HS-27A (cell line): Measurements from ENCODE around the gene CPXM1.
"Not testable (repeated sequence)": the region's sequence is repeated elsewhere in the genome, so short reads cannot be mapped to it uniquely, and the experiment has no call there.

ENCODE experiments used
- DNase-seq: peaks from one replicate; pipeline ENCODE4 v3.0.0-alpha.2; 2012; ENCODE audit warnings: low read depth, missing footprints

The CPXM1 gene

DNA sequence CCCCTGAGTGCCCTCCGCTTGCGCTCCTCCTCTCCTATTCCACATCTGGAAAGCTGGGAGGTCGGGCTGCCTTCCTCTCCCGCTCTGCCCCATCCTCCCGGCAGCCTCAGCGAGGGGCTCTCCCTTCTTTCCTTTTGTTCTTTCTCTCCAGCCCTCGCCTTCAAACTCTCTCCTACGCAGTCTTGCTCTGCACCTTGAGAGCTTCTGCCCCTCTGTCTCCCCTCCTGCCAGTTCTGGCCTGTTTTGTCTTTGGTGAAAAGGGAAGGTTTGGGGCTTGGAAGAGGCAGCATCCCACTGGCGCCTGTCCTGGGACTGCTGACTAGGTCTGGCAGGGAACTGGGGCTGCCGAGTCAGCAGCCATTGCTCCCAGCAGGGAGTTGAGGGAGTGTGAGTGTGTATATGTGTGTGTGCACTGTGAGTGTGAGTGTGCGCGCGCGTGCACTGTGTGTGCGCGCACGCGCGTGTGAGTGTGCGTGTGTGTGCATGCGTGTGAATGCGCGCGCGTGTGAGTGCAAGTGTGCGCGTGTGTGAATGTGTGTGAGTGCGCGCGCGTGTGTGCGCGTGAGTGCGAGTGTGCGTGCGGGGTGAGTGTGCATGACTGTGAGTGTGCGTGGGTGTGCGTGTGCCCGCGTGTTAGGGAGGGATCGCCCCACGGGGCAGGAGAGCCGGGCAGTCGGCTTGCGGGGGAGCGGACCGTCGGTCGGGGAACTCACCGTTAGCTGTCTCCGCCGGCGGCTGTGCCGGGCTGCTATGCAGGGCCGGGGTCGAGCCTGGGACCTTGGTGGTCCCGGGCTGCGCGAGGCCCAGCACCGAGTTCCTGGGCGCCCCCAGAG, 523 bp downstream of the CPXM1 start:
- no peak for DNase-seq

DNA sequence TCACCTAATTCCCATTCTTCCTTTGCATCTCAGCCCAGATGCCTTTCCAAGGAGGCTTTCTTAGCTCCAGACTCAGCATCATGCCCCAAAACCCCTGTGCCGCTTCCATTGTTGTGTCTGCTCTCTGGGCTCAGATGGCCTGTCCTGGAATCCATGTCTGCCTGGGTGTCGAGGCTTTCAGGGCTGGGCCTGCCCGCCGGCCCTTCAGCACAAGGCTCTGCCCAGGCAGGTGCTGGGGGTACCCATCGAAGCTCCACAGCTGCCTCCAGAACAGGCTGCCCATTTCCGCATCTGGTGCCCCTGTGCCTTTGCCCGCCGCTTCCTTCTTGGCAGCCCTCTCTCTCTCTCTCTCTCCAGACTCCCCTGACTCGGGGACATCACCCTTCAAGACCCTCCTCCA, 1.2 kb downstream of the CPXM1 start:
- no peak for DNase-seq

DNA sequence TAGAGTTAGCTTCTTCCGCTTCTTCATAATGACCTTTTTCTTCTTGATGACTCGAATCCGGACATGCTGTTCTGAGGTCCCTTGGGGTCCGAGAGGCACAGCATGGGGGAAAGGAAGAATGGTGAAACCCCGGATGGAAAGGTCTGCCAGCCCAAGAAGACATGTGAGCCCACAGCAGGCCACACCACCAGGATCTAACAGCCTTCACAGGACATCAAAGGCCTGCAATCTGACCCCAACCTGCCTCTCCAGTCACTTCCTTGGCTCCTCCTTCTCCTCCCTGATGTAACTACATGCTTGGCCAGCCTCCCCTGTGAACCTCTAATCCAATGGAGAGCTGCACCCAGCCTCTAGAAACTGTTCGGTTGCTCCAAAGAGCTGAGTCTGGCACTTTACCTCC, 1.6 kb downstream of the CPXM1 start:
- DNase-seq: no peak

DNA sequence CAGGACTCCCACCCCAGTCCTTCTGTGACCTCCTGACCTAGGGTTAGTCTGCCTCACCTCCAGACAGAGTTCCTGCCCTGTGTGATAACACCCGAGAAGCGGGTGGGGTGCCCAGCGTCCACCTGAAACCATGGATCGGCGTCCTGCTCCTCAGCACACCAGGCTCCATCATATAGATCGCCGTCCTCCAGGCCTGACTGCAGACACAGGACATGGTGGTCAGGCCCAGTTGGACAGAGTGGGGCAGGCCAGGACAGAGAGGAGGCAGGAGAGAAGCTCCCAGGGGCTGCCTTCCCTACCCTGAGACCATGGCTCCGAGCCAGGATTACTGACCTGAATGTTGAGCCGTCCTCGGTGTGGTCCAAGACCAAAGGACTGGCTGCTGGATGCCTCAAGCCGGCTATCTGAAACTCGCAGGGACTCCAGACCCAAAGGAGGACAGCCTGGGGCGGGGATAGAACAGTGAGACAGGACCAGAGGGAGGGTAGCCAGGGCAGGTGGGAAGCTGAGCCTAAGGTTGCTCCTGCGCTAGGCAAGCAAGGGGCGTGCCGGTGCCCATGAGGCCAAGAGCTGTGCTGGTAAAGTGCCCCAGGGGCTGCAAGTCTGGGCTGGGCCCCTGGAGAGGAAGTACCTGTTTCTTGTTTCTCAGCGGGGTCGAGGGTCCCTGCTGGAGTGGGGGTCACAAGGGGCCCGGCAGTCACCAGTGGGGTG, 2.2 kb downstream of the CPXM1 start:
- DNase-seq: no peak

DNA sequence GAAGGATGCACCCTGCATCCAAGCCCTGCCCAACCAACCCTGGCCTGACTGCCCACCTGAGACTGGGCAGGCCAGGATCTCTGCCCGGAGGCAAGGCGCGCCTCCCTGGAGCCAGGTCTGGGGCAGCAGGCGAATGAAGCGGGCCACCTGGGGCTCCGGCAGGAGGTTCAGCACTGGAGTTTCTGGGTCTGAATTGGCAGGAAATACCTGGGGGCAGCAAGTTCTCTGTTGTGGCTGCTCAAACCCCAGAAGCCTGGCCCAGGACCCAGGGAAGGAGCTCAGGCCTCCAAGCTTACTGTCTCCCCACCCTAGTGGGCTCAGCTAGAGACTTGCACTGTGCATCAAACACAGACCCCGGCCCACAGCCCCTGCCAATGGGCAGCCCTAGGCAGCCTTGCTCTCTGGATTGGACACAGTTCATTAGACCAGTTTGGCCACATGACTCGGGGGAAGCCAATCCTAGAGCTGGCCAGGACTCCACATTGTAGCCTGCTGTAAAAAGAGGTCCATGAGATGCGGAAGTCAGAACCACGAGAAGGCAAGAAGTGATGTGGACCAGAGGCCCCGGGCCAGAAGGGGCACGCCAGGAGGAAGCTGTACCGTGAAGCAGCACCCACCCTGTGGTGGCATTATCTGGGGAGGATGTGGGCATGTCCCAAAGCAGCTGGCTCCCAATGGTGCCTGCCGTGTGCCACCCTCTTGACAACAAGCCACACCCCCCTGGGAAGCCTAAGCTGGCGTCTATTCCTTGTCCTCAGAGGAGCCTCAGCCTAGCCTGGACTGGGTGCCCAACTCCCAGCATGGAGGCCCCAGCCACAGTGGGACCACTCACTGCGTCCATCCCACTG, 3.1 kb downstream of the CPXM1 start:
- DNase-seq: no peak

DNA sequence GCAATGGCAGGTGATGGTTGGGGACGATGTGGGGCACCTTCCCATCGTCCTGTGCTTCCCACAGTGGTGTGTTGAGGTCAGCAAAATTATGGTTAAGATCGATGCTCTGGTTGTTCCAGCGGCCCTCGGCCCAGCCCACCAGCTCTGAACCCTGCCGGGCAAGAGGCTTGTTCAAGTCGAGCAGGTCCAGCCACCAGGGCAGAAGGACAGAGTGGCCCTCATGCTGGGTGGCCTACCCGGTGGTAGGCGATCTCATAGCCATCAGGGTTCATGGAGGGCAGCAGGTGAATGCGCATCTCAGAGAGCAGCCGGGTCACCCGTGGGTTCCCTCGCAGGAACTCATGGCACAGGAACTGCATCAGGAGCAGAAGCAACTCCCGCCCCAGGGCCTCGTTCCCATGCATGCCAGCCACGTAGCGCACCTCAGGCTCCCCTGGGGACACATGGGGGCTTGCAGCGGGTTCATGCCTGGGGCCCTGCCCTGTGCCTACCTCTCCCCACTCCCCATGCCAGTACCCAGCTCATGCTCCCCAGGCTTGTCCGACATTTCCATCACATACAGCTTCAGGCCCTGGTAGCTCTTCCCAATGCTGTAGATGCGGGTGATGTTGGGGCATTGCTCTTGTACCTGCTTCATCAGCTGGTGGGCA, 4.3 kb downstream of the CPXM1 start:
- DNase-seq: no peak

DNA sequence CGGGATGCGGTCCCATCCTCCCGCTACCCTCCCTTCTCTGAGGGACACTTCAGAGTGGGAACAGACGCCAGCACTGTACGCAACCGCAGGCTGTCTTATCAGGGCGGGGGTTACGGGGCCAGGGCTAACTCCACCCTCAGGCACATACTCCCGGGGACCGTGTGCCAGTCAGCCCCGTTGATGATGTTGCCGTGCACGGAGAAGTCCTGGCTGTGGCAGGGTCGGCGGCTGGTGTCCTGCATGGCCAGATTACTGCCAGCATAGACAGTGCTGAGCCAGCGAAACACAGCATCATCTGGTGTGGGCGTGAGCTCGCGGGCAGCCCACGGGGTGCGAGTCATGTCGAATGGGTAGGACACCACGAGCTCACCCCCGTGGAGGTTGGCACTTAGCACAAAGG, 5.0 kb downstream of the CPXM1 start:
- DNase-seq: no peak

DNA sequence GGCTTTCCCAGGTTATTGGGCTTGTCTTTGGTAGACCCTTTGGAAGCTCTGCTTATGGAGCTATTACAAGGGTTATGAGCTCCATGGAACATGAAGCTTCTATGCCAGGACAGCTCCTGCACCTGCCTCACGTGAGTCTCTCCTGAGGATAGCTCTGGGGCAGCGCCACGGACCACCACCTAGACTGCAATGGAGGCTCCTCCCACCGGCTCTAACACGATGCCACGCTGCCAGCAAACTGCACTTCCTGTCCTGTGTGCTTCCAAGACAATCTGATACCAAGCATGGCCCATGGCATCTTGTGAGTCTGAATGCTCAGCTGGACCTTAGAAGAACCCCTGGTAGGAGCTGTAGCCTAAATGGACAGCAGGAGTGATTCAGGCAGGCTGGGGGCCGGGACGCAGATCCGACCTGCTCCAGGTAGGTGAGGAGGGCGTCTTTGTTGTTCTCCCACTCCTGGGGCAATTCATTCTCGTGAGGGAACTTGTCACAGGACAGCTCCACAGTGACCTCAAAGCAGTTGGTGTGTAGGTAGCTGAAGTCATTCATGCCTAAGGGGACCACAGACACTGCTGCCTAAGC, 5.5 kb downstream of the CPXM1 start:
- DNase-seq: no peak

DNA sequence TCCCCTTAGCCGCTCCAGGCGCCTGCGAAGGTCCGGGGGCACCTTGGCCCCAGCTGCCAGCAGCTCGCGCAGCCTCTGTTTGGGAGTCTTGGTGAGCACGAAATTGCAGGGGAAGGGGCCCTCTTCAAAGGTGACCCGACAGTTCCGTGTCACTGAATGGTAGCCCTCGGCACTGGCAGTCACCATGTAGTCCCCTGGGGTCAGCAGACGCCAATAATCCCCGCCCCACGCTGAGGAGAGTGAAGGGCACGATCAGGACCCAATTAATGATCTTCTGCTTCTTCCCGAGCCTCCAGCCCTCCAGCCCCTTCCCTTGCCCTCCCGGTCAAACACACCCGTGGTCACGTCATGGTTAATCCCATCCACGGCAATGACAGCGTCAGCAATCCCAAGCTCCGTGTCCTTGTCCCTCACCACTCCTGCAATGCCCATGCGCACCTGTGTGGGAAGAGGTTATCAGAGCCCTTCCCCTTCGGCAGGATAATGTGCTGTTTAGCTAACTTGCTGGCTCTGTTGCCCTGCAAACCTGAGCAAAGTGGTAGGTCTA, 6.2 kb downstream of the CPXM1 start:
- DNase-seq: no peak

DNA sequence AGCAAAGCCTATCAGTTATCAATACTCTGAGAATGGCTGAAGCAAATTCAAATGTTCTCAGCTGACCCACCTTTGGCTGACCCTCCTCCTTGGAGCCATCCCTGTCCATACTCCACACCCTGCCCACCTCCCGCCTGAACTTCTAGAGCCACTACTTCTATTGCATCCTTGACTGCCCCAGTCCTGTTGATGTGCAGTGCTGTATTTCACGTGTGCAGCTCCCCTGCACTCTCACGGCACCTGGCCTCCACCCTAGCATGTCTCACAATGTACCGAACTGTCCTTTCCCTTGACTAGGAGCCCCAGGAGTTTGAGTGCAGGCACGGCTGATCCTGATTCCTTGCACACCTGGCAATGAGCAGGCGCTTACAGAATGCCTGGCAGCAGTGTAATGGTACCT, 7.0 kb downstream of the CPXM1 start:
- no peak for DNase-seq

DNA sequence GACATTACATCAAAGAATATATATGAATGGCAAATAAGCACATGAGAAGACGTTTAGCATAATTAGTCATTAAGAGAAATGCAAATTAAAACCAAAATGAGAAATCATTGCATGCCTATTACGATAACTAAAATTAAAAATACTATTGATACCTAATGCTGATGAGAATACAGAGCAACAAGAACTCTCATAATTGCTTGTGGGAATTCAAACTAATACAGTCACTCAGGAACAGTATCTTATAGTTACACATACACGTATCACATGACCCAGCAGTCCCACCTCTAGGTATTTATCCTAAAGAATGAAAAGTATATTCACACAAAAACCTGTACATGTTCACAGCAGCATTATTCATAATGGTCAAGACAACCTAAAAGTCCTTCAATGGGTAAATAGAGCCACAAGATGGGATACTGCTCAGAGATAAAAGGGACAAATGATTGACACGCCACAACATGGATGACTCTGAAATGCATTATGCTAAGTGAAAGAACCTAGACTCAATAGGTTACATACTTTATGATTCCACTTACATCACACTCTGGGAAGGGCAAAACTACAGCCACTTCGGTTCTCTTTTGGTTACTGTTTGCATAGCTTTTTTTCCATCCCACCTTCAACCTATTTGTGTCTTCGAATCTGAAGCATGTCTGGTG, 16.4 kb downstream of the CPXM1 start:
- no peak for DNase-seq

DNA sequence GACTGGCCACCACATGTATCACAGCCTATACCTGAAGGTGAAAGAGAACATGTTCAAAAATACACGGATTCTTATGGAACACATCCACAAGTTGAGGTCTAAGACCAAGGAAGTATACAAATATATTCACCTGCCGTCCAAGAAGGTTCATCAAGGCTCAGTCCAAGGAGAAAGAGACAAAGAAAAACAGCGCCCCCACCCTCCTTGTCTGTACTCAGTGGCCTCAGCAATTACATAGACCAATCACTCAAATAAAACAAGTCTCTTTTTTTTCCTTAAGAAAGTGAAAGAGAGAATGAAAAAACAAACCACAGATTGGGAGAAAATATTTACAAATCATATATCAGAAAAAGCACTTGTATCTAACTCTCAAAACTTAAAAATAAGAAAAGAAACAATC, 19.5 kb downstream of the CPXM1 start:
- no peak for DNase-seq

DNA sequence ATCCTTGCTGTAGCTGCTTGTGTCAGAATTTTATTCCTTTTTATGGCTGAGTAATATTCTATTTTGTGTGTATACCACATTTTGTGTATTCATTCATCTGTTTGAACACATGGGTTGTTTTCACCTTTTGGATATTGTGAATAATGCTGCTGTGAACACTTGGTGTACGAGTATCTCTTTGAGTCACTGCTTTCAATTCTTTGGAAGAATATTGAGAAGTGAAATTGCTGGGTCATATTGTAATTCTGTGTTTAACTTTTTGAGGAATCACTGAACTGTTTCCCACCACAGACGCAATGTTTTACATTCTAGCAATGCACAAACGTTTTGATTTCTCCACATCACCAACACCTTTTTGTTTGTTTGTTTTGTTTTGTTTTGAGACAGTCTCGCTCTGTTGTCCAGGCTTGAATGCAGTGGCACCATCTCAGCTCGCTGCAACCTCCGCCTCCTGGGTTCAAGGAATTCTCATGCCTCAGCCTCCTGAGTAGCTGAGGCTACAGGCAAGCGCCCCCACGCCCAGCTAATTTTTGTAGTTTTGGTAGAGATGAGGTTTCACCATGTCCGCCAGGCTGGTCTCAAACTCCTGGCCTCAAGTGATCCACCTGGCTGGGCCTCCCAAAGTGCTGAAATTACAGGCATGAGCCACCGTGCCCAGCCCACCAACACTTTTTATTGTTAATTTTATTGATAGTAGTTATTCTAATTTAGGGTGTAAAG, 21.7 kb downstream of the CPXM1 start:
- DNase-seq: no peak

DNA sequence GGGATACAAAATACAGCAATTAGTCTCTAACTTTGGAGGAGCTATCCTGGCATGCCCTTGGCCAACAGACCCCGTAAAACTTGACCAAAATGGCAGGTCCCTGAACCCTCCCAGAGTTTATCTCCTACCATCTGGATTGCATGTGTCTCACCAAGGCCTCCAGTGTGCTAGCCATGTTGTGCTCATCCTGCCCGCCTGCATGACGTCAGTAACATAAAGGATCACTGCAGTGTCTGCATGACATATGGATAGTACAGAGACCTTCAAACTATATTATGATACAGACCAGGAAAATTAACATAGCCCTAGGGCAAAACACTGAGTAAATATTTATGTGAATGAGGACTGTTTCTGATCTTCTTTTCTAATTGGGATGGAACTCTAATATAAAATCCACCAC, 25.3 kb downstream of the CPXM1 start:
- DNase-seq: no peak

DNA sequence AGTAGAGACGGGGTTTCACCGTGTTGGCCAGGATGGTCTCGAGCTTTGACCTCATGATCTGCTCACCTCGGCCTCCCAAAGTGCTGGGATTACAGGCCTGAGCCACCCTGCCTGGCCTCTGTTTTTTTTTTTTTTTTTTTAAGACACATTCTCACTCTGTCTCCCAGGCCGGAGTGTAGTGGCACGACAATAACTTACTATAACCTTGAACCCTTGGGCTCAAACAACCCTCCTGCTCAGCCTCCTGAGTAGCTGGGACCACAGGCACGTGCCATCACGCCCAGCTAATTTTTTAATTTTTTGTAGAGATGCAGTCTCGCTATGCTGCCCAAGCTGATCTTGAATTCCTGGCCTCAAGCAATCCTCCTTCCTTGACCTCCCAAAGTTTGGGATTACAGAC, 26.6 kb downstream of the CPXM1 start:
- DNase-seq: no peak

DNA sequence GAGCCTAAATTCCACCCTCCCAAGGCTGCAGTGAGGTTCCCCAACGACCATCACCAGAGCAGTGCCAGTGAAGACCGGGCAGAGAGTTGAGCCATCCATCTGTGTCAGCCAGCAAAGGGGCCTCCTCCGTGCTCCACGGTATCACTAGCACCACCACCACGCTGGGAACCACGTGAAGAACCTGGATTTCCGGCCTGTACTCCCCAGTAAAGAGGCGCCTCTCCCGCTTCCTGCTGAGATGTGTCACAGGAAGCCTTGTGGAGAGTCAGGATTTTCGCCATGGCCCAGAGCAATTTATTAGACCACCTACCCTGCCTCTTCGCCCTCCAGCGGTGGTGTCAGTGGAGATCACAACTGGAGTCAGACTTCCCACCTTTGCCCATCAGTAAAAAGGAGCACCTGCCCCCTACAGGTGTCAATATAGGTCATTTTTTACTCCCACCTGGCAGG, 28.8 kb downstream of the CPXM1 start:
- DNase-seq: no peak

DNA sequence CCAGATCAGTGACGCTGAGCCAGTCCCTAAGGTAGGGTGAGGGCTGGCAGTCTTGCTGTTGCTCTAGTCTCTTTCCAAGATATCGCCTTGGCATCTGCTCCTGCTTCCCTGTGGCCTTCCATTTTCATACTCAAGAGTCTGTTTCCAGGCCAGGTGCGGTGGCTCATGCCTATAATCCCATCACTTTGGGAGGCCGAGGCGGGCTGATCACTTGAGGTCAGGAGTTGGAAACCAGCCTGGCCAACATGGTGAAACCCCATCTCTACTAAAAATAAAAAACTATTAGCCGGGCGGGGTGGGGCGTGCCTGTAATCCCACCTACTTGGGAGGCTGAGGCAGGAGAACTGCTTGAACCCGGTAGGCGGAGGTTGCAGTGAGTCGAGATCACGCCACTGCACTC, 30.3 kb downstream of the CPXM1 start:
- not testable (repeated sequence) for DNase-seq

DNA sequence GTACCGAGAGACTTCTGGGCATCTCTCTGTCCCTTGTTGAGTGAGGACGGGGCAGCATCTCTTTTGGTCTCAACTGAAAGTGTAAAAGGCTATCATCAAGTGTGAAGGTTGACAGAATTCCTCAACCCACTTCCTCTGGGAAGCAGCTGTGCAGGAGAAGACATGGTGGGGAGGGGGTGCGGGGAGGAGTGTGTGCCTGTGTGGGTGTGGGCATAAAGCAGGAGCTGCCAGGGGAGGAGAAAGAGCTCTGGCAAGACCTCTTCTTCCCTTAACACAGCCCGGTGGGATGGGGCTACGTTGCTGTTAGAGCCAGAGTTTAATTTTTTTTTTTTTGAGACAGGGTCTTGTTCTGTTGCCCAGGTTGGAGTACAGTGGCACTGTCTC, 31.8 kb downstream of the CPXM1 start:
- no peak for DNase-seq

DNA sequence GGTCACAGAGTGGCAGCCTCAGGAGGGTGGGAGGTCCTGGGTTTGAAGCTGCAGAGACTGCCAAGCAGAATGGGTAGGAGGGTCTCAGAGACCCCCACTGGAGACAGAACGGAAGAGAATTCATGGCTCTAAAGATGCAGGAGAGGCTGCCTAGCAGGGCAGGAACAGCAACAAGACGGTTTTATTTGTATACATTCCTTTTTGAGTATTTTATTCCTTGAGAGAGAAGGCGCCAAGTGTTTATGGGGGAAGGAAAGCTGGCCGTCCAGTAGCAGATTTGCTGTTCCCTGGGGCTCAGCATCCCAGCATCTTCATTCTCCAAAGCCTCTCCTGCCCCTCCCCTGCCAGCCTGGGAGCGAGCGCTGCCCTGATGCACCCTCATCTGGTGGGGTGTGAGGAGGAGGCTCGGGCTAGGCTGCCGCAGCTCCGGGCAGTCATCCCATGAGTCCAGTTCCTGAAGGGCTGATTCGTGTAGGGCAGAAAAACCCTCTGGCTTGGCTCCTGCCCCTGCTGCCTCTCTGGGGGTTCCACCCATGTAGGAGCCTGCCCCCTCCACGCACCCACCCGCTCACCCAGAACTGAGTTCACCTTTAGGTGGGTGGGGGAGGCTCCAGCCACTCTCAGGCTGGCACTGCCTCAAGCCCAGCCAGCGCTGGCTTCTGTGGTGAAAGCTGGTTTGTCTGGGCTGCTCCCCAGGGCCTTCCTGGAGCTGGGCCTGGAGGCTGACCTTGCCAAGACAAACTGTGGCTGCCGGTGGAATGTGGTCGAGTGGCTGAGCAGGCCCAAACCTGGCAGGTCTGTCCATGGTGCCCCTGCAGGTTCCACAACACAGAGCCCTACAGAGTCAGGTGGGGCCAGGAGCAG, 32.4 kb downstream of the CPXM1 start:
- DNase-seq: no peak
